GM19395 (cell line): ENCODE data around the gene ATP1A4.
"Not testable (repeated sequence)": the region's sequence is repeated elsewhere in the genome, so short reads cannot be mapped to it uniquely, and the experiment has no call there.

ENCODE experiments used
- ATAC-seq: cut with Tn5 transposase; IDR thresholded peaks from one replicate; pipeline ENCODE4 v1.9.1; 2021; ENCODE audit warnings: mild to moderate bottlenecking, moderate library complexity; ENCODE audit not compliant: unreplicated experiment

ATP1A4 gene

DNA sequence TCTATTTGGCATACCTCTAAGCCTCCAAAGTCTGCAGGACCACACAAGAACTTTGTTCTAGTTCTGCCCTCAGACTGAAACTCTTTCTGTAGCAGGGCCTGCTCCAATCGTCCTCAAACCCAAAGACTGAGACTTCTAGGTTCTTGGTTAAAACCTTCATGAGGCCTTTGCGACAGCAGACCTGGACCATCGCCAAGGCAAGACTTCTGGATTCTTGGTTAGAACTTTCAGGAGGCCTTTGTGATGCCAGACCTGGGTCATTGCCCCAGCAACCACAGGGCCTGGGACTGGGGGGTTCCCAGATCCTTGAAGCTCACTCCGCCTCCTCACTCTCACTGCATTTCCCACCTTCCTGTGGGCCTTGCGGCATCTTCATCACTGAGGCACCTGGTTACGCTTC, at the start of gene ATP1A4:
ATP1A4 (plus strand) TSS at position 301 of the 400 bp plus-strand sequence. CDS start 438 bp downstream, outside the sequence.
- ATAC-seq = no peak

DNA sequence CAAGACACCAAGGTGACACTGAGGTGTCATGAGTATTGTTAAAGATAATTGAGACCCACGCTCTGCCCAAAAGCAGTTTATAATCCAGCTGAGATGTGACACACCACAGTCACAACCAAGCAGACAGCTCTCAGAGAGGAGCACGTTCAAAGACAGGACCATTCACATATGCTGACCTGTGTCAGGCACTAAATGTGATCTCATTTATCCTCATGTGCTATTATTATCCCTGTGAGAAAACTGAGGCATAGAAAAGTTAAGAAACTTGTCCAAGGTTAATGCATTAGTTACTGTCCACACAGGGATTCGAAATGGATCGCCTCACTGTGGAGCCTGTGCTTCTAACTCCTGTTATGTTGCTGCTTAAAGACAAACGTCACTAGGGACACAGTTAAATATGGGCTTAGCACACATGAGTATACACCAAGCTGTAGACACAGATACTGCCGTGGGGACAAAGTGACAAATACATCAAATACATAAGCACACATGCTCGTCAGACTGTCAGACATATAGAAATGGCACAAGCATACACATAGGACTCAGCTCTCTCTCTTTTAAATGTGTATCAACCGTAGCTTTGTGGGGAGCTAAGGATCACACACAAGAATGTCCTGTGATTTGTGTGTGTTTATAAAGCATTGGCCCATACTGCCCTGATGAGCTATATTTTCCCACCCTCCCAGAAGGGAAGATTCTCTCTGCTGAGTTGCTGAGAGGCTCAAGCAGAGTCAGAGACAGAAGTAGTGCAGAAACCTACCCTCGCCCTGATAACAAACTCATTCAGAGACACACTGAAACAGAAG, 49.5 kb upstream of the ATP1A4 start:
- ATAC-seq = no peak

DNA sequence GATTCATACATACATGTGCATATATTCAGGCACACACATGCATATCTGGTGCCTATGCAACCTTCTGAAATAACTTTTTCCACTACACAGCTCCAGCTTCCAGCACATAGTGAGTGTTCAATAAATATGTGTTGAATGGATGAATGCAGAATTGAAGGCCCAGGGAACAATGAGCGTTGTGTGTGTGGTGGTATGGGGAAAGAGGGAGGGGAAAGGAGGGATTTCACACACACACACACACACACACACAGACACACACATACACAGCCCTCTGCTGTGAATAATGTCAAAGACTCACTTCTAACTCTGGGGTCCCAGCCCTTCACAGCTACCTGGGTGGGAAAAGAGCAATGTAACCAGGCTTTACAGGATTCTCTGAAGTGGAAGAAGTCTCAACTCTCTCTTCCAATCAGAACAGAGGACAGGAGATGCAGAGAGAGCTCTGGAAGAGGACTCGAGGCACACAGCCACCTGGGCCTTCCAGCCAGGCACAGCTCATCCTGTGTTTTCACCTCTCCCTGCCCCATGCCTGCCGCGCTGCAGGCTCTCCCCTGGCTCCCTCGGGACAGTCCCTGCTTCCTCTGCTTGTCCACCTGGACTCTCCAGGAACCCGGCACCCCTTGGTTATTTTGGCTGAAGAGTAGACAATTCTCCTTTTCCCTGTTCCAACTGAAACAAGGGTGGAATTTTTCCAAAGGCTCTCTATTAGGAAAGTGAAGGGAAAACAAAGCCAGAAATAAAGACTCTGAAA, 47.6 kb upstream of the ATP1A4 start:
- ATAC-seq = no peak

DNA sequence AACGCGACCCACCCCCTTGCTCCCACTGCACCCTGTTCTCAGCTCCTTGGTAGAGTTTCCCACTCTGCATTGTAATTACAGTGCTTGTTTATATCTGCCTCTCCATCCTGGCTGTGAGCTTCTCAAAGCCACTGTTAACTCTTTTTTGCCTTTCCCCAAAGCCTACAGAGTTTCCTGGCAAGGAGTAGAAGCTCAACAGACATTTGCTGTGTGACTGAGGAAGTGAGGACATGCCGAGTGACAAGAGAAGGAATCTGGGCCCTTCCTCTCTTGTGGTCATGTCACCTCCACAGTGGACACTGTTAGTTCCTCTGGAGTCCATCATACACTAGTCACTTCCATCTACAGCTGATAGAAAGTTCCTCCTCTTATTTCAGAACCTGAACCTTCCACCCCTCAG, 46.9 kb upstream of the ATP1A4 start:
- ATAC-seq = no peak

DNA sequence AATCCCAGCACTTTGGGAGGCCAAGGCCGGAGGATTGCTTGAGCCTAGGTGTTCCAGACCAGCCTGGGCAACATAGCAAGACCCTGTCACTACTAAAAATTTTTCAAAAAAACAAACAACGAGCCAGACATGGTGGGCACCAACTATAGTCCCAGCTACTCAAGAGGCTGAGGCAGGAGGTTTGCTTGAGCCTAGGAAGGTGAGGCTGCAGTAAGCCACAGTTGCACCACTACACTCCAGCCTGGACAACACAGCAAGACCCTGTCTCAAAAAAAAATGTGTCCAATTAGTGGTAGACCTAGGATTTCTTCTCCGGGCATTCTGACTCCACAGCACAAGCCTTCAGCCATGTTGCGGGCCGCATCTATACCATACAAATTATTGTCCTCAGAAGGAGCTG, 46.2 kb upstream of the ATP1A4 start:
- no peak for ATAC-seq

DNA sequence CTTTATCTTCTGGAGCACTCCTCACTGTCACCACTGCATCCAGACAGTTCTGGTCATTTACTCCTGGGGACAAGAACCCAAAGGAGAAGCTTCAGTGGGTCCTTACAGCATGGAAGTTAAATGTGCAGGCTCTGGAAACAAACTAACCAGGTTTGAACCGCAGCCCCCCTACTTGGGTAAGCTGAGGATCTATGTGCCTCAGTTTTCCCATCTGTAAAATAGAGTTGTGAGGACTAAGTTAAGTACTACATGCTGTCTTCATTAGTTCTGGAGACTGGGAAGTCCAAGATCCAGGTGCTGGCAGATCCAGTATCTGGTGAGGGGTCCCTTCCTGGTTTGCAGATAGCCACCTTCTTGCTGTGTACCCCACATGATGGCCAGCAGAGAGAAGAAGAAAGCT, 43.9 kb upstream of the ATP1A4 start:
- ATAC-seq = no peak

DNA sequence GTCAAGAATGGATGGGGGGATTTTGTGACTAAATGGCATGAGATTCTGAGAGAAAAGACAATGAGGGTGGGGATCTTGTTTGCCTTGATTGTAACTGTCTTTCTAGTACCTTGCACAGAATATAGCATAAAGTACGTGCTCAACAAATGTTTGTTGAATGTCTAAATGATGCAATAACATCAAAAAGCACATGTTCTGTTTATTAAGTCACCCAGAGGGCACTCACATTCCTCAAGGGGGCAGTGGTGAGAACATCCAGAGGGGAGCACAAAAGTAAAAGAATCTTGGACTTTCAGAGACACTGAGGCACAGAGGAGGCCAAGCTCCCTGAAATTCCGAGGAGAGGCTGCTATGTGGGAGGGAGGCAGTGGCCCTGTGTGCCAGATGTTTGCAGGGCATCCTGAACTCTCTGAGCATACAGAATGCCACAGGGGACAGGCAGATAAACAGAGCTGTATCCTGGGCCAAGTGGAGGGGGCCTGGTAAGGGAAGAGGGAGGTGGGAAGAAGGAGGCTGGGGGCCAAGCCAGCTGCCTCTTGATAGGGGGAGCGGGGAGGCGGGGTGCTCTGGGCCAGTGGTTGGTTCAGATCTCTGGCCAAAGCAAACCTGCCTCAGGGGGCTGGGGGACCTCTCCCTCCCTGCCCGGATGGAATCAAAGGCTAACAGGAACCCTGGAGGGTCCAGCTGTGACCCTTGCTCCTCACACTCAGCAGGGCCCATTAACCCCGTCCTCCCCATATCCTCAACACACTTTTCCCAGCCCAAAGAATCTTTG, 42.3 kb upstream of the ATP1A4 start:
- no peak for ATAC-seq

DNA sequence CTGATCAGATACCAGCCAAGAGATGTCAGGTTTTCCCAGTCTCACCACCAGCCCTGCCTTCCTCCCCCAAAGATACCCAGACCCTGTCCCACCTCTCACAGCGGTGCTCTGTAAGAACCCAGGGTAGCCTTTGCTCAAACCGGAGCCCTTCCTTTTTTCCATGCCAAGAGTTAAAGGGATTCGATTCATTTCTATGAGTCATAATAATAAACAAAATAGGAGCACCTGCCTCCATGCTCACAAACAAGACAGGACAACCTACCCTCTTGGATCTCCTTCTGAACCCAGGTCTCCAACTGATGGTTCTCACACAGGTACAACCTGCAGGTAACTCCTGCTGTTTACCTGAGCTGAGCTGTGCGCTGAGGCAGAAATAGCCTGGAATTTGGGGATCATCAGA, 41.7 kb upstream of the ATP1A4 start:
- no peak for ATAC-seq

DNA sequence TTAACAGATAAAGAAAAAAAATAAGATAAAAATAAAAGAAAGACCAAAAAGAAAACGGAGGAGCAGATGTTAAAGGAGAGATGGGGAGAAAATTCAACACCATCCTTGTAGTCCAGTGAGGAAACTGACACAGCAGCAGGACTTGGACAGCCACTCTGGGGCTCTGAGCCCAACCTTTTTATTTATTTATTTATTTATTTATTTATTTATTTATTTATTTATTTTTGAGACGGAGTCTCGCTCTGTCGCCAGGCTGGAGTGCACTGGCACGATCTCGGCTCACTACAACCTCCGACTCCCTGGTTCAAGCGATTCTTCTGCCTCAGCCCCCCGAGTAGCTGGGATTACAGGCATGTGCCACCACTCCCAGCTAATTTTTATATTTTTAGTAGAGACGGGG, 39.9 kb upstream of the ATP1A4 start:
- not testable (repeated sequence) for ATAC-seq

DNA sequence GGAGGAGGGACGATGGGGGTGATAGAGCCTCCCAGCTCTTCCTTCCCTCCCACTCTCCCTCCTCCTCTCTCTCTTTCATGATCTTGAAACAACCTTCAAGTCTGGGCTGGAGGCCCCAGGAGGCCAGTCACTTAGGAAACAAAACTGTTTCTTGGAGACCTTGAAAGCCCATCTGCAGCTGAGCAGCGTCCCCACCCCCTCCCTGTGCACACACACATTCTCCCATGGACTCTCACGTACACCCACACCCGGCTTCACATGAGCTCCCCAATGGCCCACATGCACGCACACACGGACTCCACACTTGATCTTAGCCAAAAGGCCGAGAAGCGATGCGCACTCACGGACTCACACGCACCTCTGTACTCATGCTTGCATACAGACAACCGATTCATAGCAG, 39.0 kb upstream of the ATP1A4 start:
- ATAC-seq = no peak

DNA sequence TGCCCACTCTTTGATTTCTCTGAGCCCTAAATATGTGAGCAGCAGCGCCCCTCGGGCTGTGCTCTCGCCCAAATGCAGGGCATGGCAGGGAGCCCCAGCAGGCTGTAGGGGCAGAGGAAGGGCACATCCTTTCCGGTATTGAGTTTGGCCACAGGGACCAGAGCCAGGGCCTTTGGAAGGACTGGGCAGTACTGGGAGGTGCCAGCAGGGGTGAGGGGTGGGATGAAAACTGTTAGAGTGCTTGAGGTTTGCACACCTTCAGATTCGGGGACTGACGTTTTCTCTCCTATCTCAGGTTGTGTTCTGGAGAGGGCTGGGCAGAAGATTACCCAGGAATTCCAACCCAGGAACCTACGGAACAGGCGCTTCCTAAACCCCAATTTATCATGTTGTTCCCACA, 38.0 kb upstream of the ATP1A4 start:
- no peak for ATAC-seq

DNA sequence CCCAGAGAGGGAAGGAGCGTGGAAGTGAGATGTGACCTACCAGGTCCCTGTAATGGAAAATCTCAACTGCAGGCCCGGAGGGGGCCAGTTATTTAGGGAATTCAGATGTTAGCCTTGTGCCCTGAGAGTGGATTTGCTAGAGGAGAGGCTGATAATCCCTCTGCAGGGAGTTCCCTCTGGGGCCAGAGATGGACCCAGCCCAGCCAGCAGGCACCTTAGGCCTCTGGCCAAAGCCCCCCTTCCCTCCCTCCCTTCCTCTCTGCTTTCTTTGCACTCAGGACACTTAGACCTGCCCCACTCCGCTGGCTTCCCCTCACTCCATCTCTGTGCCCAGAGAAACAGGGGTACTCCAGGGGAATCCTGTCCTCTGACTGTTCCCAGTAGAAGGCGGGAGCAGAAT, 37.3 kb upstream of the ATP1A4 start:
- no peak for ATAC-seq

DNA sequence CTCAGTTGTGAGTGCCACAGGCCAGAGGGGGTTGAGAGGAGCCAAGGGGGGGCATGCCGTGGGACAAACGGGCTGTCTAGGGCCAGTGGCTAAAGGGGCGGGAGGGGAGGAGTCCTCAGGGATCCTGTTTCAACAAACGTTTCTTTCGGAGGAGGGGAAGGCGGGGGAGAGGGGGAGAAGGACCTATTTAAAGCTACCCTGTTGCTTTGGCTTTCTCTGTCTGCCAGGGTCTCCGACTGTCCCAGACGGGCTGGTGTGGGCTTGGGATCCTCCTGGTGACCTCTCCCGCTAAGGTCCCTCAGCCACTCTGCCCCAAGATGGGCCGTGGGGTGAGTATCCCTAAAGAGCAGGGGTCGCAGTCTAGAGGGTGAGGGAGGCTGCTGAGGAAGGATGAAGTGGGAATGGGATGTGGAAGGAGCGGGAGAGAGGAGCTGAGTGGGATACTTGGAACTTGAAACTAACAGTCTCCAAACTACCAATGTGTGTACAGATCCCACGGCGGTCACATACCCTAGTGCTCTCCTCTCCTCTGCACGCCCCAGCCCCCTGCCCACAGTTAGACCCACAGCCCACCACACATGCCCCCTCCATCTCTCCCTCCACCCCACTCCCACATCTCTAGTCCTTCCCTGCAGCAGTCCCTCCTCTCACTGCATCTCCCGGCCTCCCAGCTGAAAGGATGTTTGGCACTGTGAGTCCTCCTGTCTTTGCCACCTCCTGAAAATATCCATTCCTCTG, 35.7 kb upstream of the ATP1A4 start, which contains the start of gene ATP1A2:
ATP1A2 (plus strand) TSS at position 215 of the 738 bp plus-strand sequence; CDS start at position 318, 103 bp downstream.
- no peak for ATAC-seq

DNA sequence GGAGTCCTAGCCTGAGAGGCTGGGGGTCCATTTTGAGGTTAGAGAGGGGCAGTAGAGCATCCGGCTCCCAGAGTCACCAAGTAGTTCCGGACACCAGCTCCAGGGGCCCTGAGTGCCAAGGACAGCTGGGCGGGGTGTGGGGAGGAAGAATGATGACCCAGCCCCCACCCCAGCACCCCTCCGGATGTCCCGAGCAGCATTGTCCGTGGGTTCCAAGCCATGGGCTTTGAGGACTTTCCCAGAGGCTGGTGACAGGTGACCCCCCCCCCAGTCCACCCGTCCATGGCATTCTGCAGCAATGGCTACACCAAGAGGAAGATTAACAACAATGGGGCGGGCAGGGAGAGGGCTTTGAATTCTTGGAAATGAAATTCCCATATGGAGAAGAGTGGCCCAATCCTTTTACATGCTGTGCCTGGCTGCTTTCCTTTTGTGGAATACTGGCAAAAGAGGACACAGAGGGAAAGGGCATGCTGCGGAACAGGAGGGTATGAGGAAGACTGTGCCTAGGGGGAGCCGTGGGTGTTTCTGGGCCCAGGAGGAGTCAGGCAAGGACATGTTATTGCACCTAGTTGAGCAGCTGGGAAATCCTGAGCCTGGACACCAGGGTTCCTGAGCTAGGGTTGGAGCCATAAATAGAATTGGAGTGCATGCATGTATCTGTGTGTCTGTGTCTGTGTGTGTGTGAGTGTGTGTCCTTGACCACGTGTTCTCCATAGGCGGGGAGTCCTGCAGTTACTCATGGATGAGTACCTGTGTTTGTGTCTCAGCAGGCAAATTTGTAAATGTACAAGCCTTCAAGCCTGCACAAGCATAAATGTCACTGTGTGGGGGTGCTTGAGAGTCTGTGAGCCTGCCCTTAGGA, 34.9 kb upstream of the ATP1A4 start:
- no peak for ATAC-seq

DNA sequence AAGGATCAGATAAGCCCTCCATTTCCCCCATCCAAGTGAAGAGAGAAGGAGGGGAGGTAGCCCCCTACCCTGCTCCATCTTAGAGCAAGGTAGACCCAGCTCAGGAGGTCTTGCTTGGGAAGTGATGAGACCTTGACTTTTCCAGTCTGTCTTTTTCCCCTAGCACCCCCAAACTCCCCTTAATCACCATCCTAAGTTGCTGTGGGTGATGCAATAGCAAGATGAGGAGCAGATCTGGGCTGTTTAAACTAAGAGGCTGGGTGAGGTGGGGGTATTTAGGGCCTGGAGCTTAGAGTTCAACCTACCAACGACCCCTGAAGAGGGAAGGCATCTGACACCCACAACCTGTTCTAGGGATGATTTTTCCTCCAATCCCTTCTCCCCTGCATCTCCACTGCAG, 34.1 kb upstream of the ATP1A4 start:
- no peak for ATAC-seq

DNA sequence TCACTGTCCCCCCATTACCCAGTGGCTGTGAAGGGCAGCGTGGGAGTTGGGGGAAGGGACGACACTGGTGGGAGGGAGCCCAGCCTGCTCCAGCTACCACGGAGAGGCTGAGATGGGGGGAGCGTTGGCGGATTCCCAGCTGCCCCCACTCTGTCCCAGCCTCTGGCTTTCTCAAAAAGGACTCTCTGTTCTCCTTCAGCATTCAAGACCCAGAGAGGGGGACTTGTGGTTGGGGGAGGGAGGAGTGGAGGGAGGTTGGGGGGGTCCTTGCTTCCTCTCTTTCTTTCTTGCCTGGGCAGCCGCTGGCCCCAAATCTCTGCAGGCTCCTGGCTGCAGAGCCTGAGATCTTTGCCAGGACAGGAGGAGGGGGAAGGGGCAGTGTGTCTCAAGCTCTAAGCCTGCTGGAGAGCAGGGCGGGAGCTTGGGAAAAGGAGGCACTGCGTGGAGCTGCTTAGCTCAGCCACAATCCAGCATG, 33.7 kb upstream of the ATP1A4 start:
- no peak for ATAC-seq

DNA sequence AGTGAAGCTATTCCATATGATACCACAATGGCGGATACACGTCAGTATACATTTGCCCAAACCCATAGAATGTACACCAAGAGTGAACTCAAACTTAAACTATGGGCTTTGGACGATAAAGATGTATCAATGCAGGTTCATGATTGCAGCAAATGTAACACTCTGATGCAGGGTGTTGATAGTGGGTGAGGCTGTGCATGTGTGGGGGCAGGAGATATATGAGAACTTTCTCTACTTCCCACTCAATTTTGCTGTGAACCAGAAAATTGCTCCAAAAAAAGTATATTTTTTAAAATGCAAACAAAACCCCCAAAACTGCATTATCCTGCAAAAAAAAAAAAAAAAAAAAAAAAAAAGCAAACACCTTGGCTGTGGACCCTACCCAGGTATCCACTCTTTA, 32.5 kb upstream of the ATP1A4 start:
- no peak for ATAC-seq

DNA sequence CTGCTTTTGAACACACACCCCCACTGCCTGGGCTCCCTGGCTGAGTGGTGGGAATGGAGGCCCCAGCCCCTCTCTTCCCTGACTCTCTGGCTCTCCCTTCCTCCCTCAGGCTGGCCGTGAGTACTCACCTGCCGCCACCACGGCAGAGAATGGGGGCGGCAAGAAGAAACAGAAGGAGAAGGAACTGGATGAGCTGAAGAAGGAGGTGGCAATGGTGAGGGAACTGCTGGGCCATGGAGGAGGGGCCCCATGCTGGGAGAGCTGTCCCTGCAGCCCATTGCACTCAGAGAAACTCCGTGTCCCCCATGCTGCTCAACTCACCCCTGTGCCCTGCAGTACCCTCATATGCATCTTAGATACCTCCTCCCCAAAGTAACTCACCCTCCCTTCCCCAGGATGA, 30.6 kb upstream of the ATP1A4 start:
- no peak for ATAC-seq

DNA sequence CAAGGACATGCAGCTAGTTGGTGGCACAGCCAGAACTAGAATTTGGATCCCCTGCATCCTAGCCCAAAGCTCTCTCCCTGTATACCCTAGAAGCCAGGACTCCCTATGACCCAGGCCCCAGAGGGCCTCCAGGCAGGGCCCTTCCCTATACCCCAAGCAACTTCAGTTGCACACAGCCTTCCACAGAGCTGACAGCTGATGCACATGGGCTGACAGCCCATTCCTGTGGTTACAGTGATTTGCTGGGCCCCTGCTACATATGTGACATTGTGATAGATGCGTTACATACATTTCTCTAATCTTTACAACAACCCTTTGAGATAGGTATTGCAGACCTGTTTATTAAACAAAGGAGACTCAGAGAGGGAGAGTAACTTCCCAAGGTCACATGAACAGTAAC, 30.0 kb upstream of the ATP1A4 start:
- ATAC-seq = no peak
